Stomach (tissue), 4 donors: ENCODE measurements around the gene CTTNBP2.

ENCODE experiments used
- CTCF ChIP-seq, 7 experiments: fragments of 450-650 bp in 4 of 7; fragments of 200-600 bp in 3 of 7; sonication (generic) in 3 of 7; IDR thresholded peaks; one replicate each; pipeline ENCODE4 v1.5.1; 2016 to 2019; ENCODE audit warnings: antibody characterized with exemption in 7 of 7, control low read depth in 2 of 7, mild to moderate bottlenecking in 1 of 7
- EP300 ChIP-seq: sonication (generic); formaldehyde crosslinking; IDR thresholded peaks from one replicate; pipeline ENCODE4 v1.6.1; 2017; ENCODE audit warnings: antibody characterized with exemption
- POLR2A ChIP-seq, 4 donors: fragments of 450-650 bp; IDR thresholded peaks; one replicate each; pipeline ENCODE4 v1.6.1; 2016; ENCODE audit warnings: antibody characterized with exemption in 4 of 4, control low read depth in 2 of 4, mild to moderate bottlenecking in 1 of 4, moderate library complexity in 1 of 4

DNA sequence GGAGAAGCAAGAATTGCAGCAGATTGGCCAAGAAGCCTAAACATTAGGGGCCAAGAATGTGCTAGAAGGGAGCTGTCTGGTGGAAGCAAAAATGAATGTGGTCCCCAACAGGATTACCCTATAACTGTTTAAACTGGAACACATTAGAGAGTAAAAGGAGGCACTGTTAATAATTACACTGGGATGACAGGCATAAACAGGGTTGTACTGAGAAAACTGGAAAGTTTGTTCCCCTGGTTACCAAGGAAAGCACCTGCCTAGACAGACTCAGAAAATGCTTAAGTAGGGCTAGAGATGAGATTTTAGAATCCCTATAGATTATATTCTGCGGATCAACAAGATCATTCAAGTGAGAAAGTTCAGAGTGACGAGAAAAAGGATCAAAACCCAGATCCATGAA lies 100.8 kb downstream of the CTTNBP2 start:
- TF ChIP-seq EP300 (no peak), CTCF (IDR thresholded peaks at IDR 0.05) (no peak), POLR2A (IDR thresholded peaks at IDR 0.05) (no peak)
